ENCODE results near the gene SLC12A9.
"Not testable (repeated sequence)": the region's sequence is repeated elsewhere in the genome, so short reads cannot be mapped to it uniquely, and the experiment has no call there.

Gene SLC12A9

GRCh38 chr7:100852048-100852872, at the start of gene SLC12A9:
TSS of gene SLC12A9 (plus strand) at chr7:100852713. CDS start at chr7:100854198, 1,485 bp downstream.
- DNase-seq = peak; percentile 97

- no peak for DNase-seq
Measured at GRCh38 chr7:100802951-100803350, 49.6 kb upstream of the SLC12A9 start.

- DNase-seq = peak; percentile 95
Measured at GRCh38 chr7:100803398-100804161, 48.9 kb upstream of the SLC12A9 start.

GRCh38 chr7:100804681-100805431, 47.7 kb upstream of the SLC12A9 start:
- DNase-seq = no peak

- no peak for DNase-seq
Measured at GRCh38 chr7:100806276-100806675, 46.2 kb upstream of the SLC12A9 start.

GRCh38 chr7:100806883-100807282, 45.6 kb upstream of the SLC12A9 start:
- DNase-seq = not testable (repeated sequence)

GRCh38 chr7:100808354-100808875, 44.1 kb upstream of the SLC12A9 start:
- no peak for DNase-seq

- no peak for DNase-seq
Measured at GRCh38 chr7:100811480-100811879, 41.0 kb upstream of the SLC12A9 start.

- no peak for DNase-seq
Measured at GRCh38 chr7:100812729-100813128, 39.8 kb upstream of the SLC12A9 start.

- not testable (repeated sequence) for DNase-seq
Measured at GRCh38 chr7:100816515-100816914, 36.0 kb upstream of the SLC12A9 start.

GRCh38 chr7:100817097-100817496, 35.4 kb upstream of the SLC12A9 start:
- no peak for DNase-seq

- no peak for DNase-seq
Measured at GRCh38 chr7:100818366-100818765, 34.1 kb upstream of the SLC12A9 start.

- no peak for DNase-seq
Measured at GRCh38 chr7:100818825-100819224, 33.7 kb upstream of the SLC12A9 start.

GRCh38 chr7:100819586-100819985, 32.9 kb upstream of the SLC12A9 start:
- DNase-seq = no peak

GRCh38 chr7:100822236-100823139, 30.0 kb upstream of the SLC12A9 start:
- DNase-seq = no peak

GRCh38 chr7:100823140-100823525, 29.4 kb upstream of the SLC12A9 start:
- no peak for DNase-seq

GRCh38 chr7:100823534-100823933, 29.0 kb upstream of the SLC12A9 start:
- no peak for DNase-seq

GRCh38 chr7:100824499-100825214, 27.9 kb upstream of the SLC12A9 start:
- DNase-seq = no peak

- DNase-seq = peak; percentile 62
Measured at GRCh38 chr7:100825215-100825671, 27.3 kb upstream of the SLC12A9 start.

GRCh38 chr7:100825751-100826513, 26.6 kb upstream of the SLC12A9 start:
- no peak for DNase-seq
